Pulmonary artery endothelial cell (primary cell): ENCODE results near the gene ZNHIT1. TPM values are rescaled to one million over a fixed set of nuclear protein-coding genes. Genes with fewer than 3 reads are reported as not detected.
"Not testable (repeated sequence)": the region's sequence is repeated elsewhere in the genome, so short reads cannot be mapped to it uniquely, and the experiment has no call there.

Experiments used
- DNase-seq: peaks from one replicate; pipeline ENCODE4 v3.0.0-alpha.2; 2011; ENCODE audit warnings: low read depth, low spot score
- total RNA-seq: library from RNA; depleted of rRNA; stranded (reverse); fragments of >200 nt; gene quantifications from 2 replicates; pipeline ENCODE4 v1.2.3, GENCODE V29; 2014

ZNHIT1 gene
- total RNA-seq, 1 donor from 2014 or later = 118 TPM

- DNase-seq = no peak
Measured at GRCh38 chr7:101240226-101241014, 22.5 kb downstream of the ZNHIT1 start.

GRCh38 chr7:101241015-101241363 is 23.0 kb downstream of the ZNHIT1 start:
- no peak for DNase-seq

- DNase-seq = no peak
Measured at GRCh38 chr7:101241443-101242349, 23.7 kb downstream of the ZNHIT1 start.

GRCh38 chr7:101243646-101244374 is 25.8 kb downstream of the ZNHIT1 start:
- DNase-seq = no peak

GRCh38 chr7:101244375-101245146 is 26.6 kb downstream of the ZNHIT1 start, which contains the start of gene FIS1:
FIS1 (minus strand) TSS chr7:101245081; CDS start chr7:101245004, 77 bp downstream.
- peak; percentile 65 for DNase-seq

GRCh38 chr7:101245147-101245668 is 27.2 kb downstream of the ZNHIT1 start:
- no peak for DNase-seq

- DNase-seq = no peak
Measured at GRCh38 chr7:101248276-101248675, 30.3 kb downstream of the ZNHIT1 start.

GRCh38 chr7:101250324-101250723 is 32.4 kb downstream of the ZNHIT1 start:
- no peak for DNase-seq

- DNase-seq = peak; percentile 93
Measured at GRCh38 chr7:101251871-101252659, 34.1 kb downstream of the ZNHIT1 start.

- DNase-seq = not testable (repeated sequence)
Measured at GRCh38 chr7:101253199-101253598, 35.2 kb downstream of the ZNHIT1 start.

- DNase-seq = no peak
Measured at GRCh38 chr7:101255796-101256195, 37.8 kb downstream of the ZNHIT1 start.

GRCh38 chr7:101258243-101258731 is 40.3 kb downstream of the ZNHIT1 start:
- DNase-seq = no peak

- not testable (repeated sequence) for DNase-seq
Measured at GRCh38 chr7:101264102-101264706, 46.2 kb downstream of the ZNHIT1 start.

GRCh38 chr7:101265622-101266516 is 47.9 kb downstream of the ZNHIT1 start:
- DNase-seq = no peak

- no peak for DNase-seq
Measured at GRCh38 chr7:101269664-101270063, 51.7 kb downstream of the ZNHIT1 start.

- no peak for DNase-seq
Measured at GRCh38 chr7:101271021-101271420, 53.1 kb downstream of the ZNHIT1 start.

GRCh38 chr7:101273206-101273605 is 55.2 kb downstream of the ZNHIT1 start:
- no peak for DNase-seq
